HG03095 (cell line): Measurements from ENCODE around the gene SNX24.
"Not testable (repeated sequence)": the region's sequence is repeated elsewhere in the genome, so short reads cannot be mapped to it uniquely, and the experiment has no call there.

Source experiments
- ATAC-seq: cut with Tn5 transposase; IDR thresholded peaks from one replicate; pipeline ENCODE4 v1.9.1; 2021; ENCODE audit warnings: moderate library complexity; ENCODE audit not compliant: unreplicated experiment

The SNX24 gene

DNA sequence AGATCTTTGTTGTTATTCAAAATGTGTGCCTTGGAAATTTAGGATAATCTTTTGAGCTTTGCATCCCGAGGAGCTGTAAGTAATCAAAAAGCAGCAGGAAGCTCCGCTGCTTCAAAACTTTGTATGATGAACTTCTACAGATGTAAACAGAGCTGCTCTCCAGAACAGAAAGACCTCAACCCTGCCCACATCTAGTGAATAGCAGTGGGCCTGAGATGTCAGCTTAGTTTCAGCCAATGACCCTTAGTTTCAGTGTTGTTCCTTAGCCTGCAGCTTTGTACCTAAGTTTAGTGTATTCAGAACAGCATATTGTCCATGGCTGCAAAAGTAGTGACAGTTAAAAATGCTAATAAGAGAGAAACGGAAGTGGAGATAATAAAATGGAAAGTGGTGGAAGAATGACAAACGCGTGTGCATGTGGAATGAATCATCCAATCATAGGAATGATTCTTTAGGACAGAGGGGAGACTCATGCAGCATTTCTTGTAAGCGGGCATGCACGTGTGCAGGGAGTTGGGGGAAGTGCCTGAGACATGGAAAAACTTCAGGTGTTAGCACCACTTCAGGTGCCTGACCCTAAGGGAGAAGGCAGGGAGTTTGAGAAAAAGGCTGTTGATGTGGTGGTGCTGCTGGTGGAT lies 24.9 kb downstream of the SNX24 start:
- no peak for ATAC-seq

DNA sequence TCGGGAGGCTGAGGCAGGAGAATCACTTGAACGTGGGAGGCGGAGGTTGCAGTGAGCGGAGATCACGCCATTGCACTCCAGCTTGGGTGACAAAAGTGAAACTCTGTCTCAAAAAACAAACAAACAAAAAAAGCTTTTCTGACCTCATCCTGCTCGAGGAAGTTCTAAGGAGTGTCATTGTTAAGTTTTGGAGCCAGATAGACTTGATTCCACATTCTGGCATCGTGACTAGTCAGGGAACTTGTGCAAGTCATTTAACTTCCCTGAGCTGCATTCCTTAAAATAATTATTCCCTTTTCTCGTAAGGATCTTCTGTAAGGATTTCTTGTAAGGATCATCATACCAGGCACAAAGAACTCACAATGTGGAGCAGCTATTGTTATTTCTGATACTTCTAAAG lies 26.2 kb downstream of the SNX24 start:
- no peak for ATAC-seq

DNA sequence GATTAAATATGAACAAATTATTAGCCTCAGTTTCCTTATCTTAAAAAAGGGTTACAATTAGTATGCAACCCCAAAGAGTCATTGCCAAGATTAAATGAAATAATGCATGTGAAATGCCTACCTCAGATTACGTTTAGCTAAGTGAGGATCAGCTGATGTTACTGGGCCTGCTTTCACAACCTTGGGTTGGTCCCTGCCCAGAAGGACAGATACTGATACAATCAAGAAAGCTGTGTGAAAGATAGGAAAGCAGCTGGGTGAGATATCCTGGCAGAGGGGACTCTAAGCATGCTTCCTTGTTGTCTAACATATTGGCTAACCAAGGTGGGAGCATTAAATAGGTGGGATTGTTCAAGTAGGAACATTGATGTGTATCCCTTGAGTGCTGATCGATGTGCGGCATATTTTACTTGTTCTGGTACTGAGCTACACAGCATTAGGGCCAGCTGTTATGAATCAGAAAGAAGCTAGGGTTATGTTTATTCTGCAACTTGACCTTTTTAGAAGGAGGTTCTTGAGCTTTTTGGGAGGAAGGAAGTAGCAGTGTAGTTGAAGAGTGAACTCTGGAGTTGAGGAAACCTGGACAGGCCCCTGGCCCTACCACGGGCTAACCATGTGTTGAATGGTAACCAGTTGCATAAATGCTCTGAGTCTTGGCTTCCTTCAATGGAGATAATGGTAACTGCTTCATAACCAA lies 28.9 kb downstream of the SNX24 start:
- ATAC-seq: no peak

GRCh38 chr5:122877518-122877917 lies 32.1 kb downstream of the SNX24 start:
- ATAC-seq: no peak

GRCh38 chr5:122879076-122879475 lies 33.7 kb downstream of the SNX24 start:
- no peak for ATAC-seq

GRCh38 chr5:122880170-122880689 lies 34.8 kb downstream of the SNX24 start:
- ATAC-seq: no peak

GRCh38 chr5:122880749-122881148 lies 35.3 kb downstream of the SNX24 start:
- ATAC-seq: no peak

DNA sequence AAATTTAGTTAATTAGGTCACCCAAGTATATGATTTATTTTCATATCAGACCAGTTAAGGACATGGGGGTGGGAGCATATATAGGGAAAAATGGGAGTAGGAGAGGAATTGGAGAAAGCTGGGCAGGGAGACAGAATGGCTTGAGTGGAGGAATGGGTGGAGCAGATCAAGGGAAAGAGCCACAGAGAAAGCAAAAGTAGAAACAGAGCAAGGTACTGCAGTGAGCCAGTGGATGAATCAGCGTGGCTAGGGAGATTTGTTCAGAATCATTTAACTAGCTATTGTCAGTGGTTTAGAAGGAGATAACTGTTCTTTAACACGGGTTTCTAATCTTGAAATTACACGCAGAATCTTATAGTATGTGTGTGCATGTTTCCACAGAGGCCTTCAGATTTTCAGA lies 37.4 kb downstream of the SNX24 start:
- no peak for ATAC-seq

DNA sequence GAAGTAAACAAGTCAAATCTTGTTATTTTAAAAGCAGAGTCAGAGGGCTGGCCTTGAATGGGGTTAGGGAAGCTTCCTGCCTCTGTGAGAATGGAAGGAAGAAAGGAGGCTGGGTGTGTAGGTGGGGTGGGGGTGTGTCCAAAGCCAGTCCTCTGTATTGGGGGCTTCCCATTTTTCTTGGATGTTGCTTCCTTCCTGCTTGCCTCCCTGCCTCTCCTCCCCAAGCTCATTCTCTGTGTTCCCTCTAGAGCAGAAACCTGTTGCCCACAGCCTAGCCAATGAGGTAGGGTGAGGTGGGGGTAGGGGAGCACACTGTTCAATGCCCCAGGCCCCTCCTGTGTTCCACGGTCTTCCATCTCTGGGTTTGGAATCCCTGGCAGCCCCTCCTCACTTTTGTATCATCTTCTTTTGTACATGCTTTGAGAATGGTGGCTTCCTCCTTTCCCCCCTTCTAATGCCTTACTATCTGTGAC lies 39.7 kb downstream of the SNX24 start:
- no peak for ATAC-seq

- no peak for ATAC-seq
Observed at GRCh38 chr5:122885891-122886290, 40.5 kb downstream of the SNX24 start.

DNA sequence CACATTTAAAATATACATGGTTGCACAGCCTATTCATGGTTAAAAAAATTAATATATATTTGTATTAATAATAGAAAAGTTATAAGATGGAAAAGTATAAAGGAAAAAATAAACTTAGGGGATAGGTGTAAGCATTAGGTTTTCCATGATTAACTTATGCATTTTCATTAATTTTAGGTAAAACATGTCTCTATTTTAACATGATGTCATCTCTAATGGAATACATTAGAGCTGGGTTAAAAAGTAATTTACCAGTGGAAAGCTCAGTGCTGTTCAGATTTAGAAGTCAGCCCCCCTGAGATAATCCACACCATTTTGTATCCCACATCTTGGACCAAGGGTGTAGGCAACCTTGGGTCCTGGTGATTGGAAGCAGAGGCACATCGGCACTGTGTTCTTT lies 49.7 kb downstream of the SNX24 start:
- no peak for ATAC-seq

DNA sequence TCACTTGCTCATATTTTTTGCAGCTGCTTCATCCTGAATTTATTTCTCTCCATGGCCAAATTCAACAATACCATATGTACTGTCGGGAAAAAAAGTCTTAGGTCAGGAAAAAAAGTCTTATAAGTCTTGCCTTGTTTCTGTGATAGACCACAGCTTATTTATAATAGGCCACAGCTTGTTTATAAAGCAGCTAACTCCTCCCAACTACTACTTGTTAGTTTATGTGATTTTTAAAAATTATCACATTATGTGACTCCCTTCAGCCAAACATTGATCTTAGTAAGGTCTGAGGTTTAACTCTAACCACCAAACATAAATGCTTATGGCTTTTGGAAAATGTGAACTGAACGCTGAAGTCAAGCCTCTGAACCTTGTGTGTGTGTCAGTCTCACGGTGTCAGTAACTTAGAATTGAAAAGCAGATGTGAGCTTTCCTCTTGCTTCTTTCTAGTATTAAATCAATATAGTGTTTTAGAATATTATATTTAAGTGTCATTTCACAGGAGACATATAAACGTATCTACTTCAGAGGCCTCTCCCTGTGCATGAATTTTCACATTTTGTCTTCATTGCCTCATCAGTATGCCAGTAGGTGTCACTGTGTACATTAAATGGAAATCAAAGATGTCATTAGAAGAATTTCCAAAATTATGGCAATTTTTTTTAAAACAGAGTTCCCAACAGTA lies 51.3 kb downstream of the SNX24 start:
- no peak for ATAC-seq

DNA sequence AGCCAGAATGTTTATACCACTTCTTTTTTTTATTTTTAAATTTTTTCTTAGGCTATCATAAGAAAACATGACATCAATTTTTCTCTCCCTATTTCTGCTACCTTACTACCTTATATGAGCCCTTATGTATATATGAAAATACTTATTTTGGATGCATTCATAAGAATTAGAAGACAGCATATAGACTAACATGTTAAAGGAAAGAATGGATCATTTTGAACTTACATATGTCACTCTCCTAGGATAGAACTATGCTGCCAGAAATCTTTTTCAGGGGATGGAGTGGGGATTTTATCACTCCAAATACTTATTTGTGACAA lies 51.8 kb downstream of the SNX24 start:
- ATAC-seq: no peak

- no peak for ATAC-seq
Observed at GRCh38 chr5:122901346-122901745, 55.9 kb downstream of the SNX24 start.

GRCh38 chr5:122902263-122902662 lies 56.9 kb downstream of the SNX24 start:
- ATAC-seq: no peak

- ATAC-seq: no peak
Observed at GRCh38 chr5:122906768-122907167, 61.4 kb downstream of the SNX24 start.

DNA sequence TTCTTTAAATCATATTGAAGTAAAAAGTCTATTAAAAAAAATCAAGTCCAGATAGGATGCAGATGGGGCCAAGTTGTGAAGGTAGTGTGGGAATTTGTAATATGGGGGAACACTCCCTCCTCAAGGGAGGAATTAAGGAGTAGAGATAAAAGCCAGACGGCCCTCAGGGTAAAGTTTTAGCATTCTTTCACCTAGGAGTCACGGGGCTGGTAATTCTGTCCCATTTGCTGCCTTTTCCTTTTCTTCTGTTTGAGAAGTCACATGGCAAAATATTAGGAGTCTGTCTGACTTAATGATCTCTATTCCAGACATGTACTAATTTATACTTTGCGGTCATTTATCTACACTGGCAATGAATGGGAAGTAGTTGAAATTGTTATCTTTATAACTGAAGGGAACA lies 61.9 kb downstream of the SNX24 start:
- ATAC-seq: no peak

- no peak for ATAC-seq
Observed at GRCh38 chr5:122908108-122908507, 62.7 kb downstream of the SNX24 start.

DNA sequence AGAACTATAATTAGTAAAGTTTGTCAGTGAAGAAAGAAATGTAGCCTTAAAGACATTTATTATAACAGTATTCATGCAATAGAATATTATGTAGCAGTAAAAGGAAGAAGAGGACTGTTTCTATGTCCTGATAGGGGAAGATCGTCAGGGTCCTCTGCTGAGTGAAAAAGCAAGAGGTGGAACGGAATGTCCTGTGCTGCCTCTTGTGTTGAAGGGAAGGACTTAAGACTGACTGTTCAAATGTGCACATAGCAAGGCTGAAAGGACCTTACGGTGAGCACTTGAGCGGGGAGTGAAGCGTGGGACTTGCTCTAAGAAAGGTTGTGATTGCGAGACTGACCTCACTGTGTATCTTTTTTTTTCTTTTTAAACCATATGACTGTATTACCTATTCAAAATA lies 63.2 kb downstream of the SNX24 start:
- no peak for ATAC-seq

GRCh38 chr5:122909470-122910100 lies 64.2 kb downstream of the SNX24 start:
- no peak for ATAC-seq

DNA sequence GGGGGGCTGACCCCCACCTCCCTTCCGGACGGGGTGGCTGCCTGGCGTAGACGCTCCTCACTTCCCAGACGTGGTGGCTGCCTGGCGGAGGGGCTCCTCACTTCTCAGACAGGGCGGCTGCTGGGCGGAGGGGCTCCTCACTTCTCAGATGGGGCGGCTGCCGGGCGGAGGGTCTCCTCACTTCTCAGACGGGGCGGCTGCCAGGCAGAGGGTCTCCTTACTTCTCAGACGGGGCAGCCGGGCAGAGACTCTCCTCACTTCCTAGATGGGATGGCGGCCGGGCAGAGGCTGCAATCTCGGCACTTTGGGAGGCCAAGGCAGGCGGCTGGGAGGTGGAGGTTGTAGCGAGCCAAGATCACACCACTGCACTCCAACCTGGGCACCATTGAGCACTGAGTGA lies 68.0 kb downstream of the SNX24 start:
- not testable (repeated sequence) for ATAC-seq
